ENCODE measurements around the gene TRAPPC10.

The TRAPPC10 gene

GRCh38 chr21:44006017-44006619 lies 6.0 kb upstream of the TRAPPC10 start:
- peak; percentile 94 for DNase-seq

- DNase-seq, result peak; percentile 73
Observed at GRCh38 chr21:44006656-44007055, 5.5 kb upstream of the TRAPPC10 start.

- no peak for DNase-seq
Observed at GRCh38 chr21:44010429-44010828, 1.7 kb upstream of the TRAPPC10 start.

GRCh38 chr21:44011123-44011522 lies 986 bp upstream of the TRAPPC10 start:
- DNase-seq, result no peak

- peak; percentile 20 for DNase-seq
Observed at GRCh38 chr21:44012474-44013379, 618 bp downstream of the TRAPPC10 start.

- no peak for DNase-seq
Observed at GRCh38 chr21:44013380-44014088, 1.4 kb downstream of the TRAPPC10 start.

- no peak for DNase-seq
Observed at GRCh38 chr21:44017601-44018000, 5.5 kb downstream of the TRAPPC10 start.

GRCh38 chr21:44018127-44018526 lies 6.0 kb downstream of the TRAPPC10 start:
- DNase-seq, result no peak

GRCh38 chr21:44018813-44019567 lies 6.9 kb downstream of the TRAPPC10 start:
- DNase-seq, result no peak

GRCh38 chr21:44019568-44019958 lies 7.5 kb downstream of the TRAPPC10 start:
- no peak for DNase-seq

GRCh38 chr21:44020551-44020950 lies 8.4 kb downstream of the TRAPPC10 start:
- DNase-seq, result no peak

GRCh38 chr21:44021064-44021463 lies 9.0 kb downstream of the TRAPPC10 start:
- no peak for DNase-seq

GRCh38 chr21:44024257-44024656 lies 12.1 kb downstream of the TRAPPC10 start:
- DNase-seq, result no peak

GRCh38 chr21:44024887-44025353 lies 12.8 kb downstream of the TRAPPC10 start:
- peak; percentile 39 for DNase-seq

- no peak for DNase-seq
Observed at GRCh38 chr21:44027607-44028286, 15.6 kb downstream of the TRAPPC10 start.

- DNase-seq, result no peak
Observed at GRCh38 chr21:44028287-44028659, 16.2 kb downstream of the TRAPPC10 start.

GRCh38 chr21:44029460-44030087 lies 17.5 kb downstream of the TRAPPC10 start:
- DNase-seq, result no peak

- DNase-seq, result no peak
Observed at GRCh38 chr21:44035244-44035643, 23.1 kb downstream of the TRAPPC10 start.

- DNase-seq, result no peak
Observed at GRCh38 chr21:44038063-44038462, 26.0 kb downstream of the TRAPPC10 start.

GRCh38 chr21:44039828-44040227 lies 27.7 kb downstream of the TRAPPC10 start:
- no peak for DNase-seq

- DNase-seq, result no peak
Observed at GRCh38 chr21:44043613-44044012, 31.5 kb downstream of the TRAPPC10 start.

Data from fibroblast of skin of back (primary cell).